Panc1 (cell line): ENCODE data around the gene TEK. TPM values are rescaled to one million over a fixed set of nuclear protein-coding genes. Genes with fewer than 3 reads are reported as not detected.

Experiments
- ATAC-seq: fragments of 200-7000 bp; cut with Tn5 transposase; 2 replicates; pipeline ENCODE4 v1.9.1; 2020; ENCODE audit warnings: mild to moderate bottlenecking, moderate library complexity
- BruUV-seq: library from RNA; stranded (reverse); fragments of 400-500 nt; replicated peaks from 2 replicates; lab custom pipeline; 2021; lab: Mats Ljungman, UMichigan
- CTCF ChIA-PET: fragments of 300-600 bp; sonication (Branson Sonifier 250); formaldehyde crosslinking; loops from one replicate; lab custom pipeline; 2022; ENCODE audit warnings: antibody characterized with exemption; lab: Charles Lee
- POLR2A ChIA-PET: fragments of 300-600 bp; sonication (Branson Sonifier 250); formaldehyde crosslinking; loops from one replicate; lab custom pipeline; 2022; ENCODE audit warnings: antibody characterized with exemption; lab: Charles Lee
- DNase-seq: peaks from one replicate; pipeline ENCODE4 v3.0.0-alpha.2; 2010; ENCODE audit warnings: low read depth, low spot score
- H3K27ac ChIP-seq: 2 replicates; pipeline ENCODE4 v1.5.1; 2011; ENCODE audit warnings: mild to moderate bottlenecking, low read length, inconsistent platforms
- H3K27me3 ChIP-seq: fragments of 200-500 bp; sonication (Bioruptor generic); 2 replicates; pipeline ENCODE4 v1.6.0; 2014; ENCODE audit warnings: low read length, inconsistent platforms; ENCODE audit not compliant: control insufficient read depth, insufficient read depth
- H3K36me3 ChIP-seq: fragments of 200-500 bp; sonication (Bioruptor generic); 2 replicates; pipeline ENCODE4 v1.5.1; 2014; ENCODE audit warnings: inconsistent platforms, mild to moderate bottlenecking, low read length, moderate library complexity; ENCODE audit not compliant: control insufficient read depth, insufficient read depth
- H3K4me1 ChIP-seq: 2 replicates; pipeline ENCODE4 v1.5.1; 2011; ENCODE audit warnings: inconsistent platforms, mild to moderate bottlenecking, low read length, moderate library complexity; ENCODE audit not compliant: control insufficient read depth, insufficient read depth
- H3K4me3 ChIP-seq, 2 experiments: 2 replicates each; pipeline ENCODE4 v1.5.1; 2011 to 2012; ENCODE audit warnings: low read depth in 2 of 2, low read length in 2 of 2, mild to moderate bottlenecking in 2 of 2, inconsistent platforms in 1 of 2, moderate library complexity in 1 of 2
- H3K9me3 ChIP-seq: fragments of 200-500 bp; sonication (Bioruptor generic); 2 replicates; pipeline ENCODE4 v1.5.1; 2014; ENCODE audit warnings: low read depth, mild to moderate bottlenecking, inconsistent platforms, low read length, moderate library complexity; ENCODE audit not compliant: control insufficient read depth, insufficient read depth
- CTCF ChIP-seq: fragments of 450-650 bp; IDR thresholded peaks from 2 replicates; pipeline ENCODE4 v1.5.1; 2017; ENCODE audit warnings: mild to moderate bottlenecking
- POLR2AphosphoS5 ChIP-seq: IDR thresholded peaks from 2 replicates; pipeline ENCODE4 v1.6.1; 2012; ENCODE audit warnings: mild to moderate bottlenecking, low read depth, low read length, moderate library complexity
- REST ChIP-seq, 2 experiments: IDR thresholded peaks; 2 replicates each; pipeline ENCODE4 v1.6.1; 2011 to 2012; ENCODE audit warnings: low read depth in 2 of 2, control low read depth in 1 of 2, low read length in 1 of 2, mild to moderate bottlenecking in 1 of 2, moderate library complexity in 1 of 2; ENCODE audit not compliant: insufficient read depth in 1 of 2
- SIN3A ChIP-seq: IDR thresholded peaks from 2 replicates; pipeline ENCODE4 v1.6.1; 2012; ENCODE audit warnings: low read depth, mild to moderate bottlenecking, low read length, moderate library complexity, borderline replicate concordance; ENCODE audit not compliant: insufficient read depth
- TCF7L2 ChIP-seq: IDR thresholded peaks from 2 replicates; pipeline ENCODE4 v1.6.1; 2011; ENCODE audit warnings: mild to moderate bottlenecking, low read depth, low read length, inconsistent platforms
- in situ Hi-C: cut with HindIII; loops from 2 replicates; pipeline ENCODE4 v1.10.0; 2016; ENCODE audit warnings: low sequenced_read_pairs, low pct_unique_long_range_greater_than_20kb
- intact Hi-C: fragments of 100-400 bp; cut with micrococcal nuclease; formaldehyde crosslinking; loops from one replicate; pipeline ENCODE4 v1.10.0; 2022; ENCODE audit not compliant: unreplicated experiment
- total RNA-seq: library from RNA; stranded (reverse); gene quantifications from one replicate; pipeline ENCODE4 v1.2.1, GENCODE V29; 2021; ENCODE audit not compliant: unreplicated experiment

TEK gene
- total RNA-seq, 1 experiment from 2014 or later = not detected

GRCh38 chr9:27188426-27188825 lies 79.4 kb downstream of the TEK start:
- Histone ChIP-seq H3K27ac (no peak overlapping the region), H3K36me3 (no peaks in the 10 kb centered on the region), H3K4me1 (no peaks in the 10 kb centered on the region), H3K9me3 (no peaks in the 10 kb centered on the region), H3K27me3 (no peaks in the 10 kb centered on the region), H3K4me3 (no peak overlapping the region)
- POLR2A ChIA-PET = no interaction called here
- no TSS peak for BruUV-seq
- in situ Hi-C loops = no loop called here
- intact Hi-C loops = no loop called here
- CTCF ChIA-PET = no interaction called here
- TF ChIP-seq REST (IDR thresholded peaks at IDR 0.05; ENCODE audit: insufficient read depth in 1 of 2, low read depth in 2 of 2, low read length in 1 of 2) (no peak), POLR2AphosphoS5 (no peak), TCF7L2 (no peak), CTCF (no peak), SIN3A (no peak)
- ATAC-seq (no peak), DNase-seq (no peak)

GRCh38 chr9:27189426-27189825 lies 80.4 kb downstream of the TEK start:
- H3K36me3 ChIP-seq = no peaks in the 10 kb centered on the region
- POLR2A ChIA-PET = no interaction called here
- no peaks in the 10 kb centered on the region for H3K9me3 ChIP-seq
- ATAC-seq (no peak), DNase-seq (no peak)
- in situ Hi-C loops = no loop called here
- BruUV-seq = no TSS peak
- H3K27ac ChIP-seq = no peak overlapping the region
- no peak overlapping the region for H3K4me3 ChIP-seq
- intact Hi-C loops = no loop called here
- CTCF ChIA-PET = no interaction called here
- H3K27me3 ChIP-seq = no peaks in the 10 kb centered on the region
- no peaks in the 10 kb centered on the region for H3K4me1 ChIP-seq
- no peak for TF ChIP-seq CTCF
- TF ChIP-seq REST (IDR thresholded peaks at IDR 0.05; ENCODE audit: insufficient read depth in 1 of 2, low read depth in 2 of 2, low read length in 1 of 2) = no peak
- no peak for TF ChIP-seq POLR2AphosphoS5
- no peak for TF ChIP-seq TCF7L2
- TF ChIP-seq SIN3A = no peak
